Ishikawa (cell line): ENCODE measurements around the gene SCN8A.

Experiments used
- CEBPB ChIP-seq: IDR thresholded peaks from 2 replicates; pipeline ENCODE4 v1.6.1; 2012
- EGR1 ChIP-seq: IDR thresholded peaks from 2 replicates; pipeline ENCODE4 v1.6.1; 2012
- EP300 ChIP-seq: IDR thresholded peaks from 2 replicates; pipeline ENCODE4 v1.6.1; 2012; ENCODE audit warnings: borderline replicate concordance
- FOXM1 ChIP-seq: IDR thresholded peaks from 2 replicates; pipeline ENCODE4 v1.6.1; 2012; ENCODE audit warnings: low read depth, borderline replicate concordance
- RAD21 ChIP-seq: IDR thresholded peaks from 2 replicates; pipeline ENCODE4 v1.6.1; 2012; ENCODE audit warnings: low read depth
- TAF1 ChIP-seq: IDR thresholded peaks from 2 replicates; pipeline ENCODE4 v1.6.1; 2012; ENCODE audit warnings: low read depth, mild to moderate bottlenecking
- TEAD4 ChIP-seq: IDR thresholded peaks from 2 replicates; pipeline ENCODE4 v1.6.1; 2012

GRCh38 chr12:51851413-51852124, 260.5 kb downstream of the SCN8A start:
- no peak for TF ChIP-seq EP300
- TF ChIP-seq CEBPB: no peak
- no peak for TF ChIP-seq TAF1
- no peak for TF ChIP-seq FOXM1
- TF ChIP-seq EGR1: no peak
- no peak for TF ChIP-seq TEAD4
- no peak for TF ChIP-seq RAD21
